ENCODE measurements around the gene PFDN1. TPM values are rescaled to one million over a fixed set of nuclear protein-coding genes. Genes with fewer than 3 reads are reported as not detected.

The PFDN1 gene
- total RNA-seq, 2 donors from 2014 or later: 56.3 to 57.9 TPM

- ATAC-seq (replicated peaks in 1 of 2) (no peak), DNase-seq (no peak)
- H3K9me3 Mint-ChIP-seq: no peaks in the 10 kb centered on the region
- no peak overlapping the region for H3K4me3 Mint-ChIP-seq
- H3K4me1 Mint-ChIP-seq (ENCODE audit: low read depth): peaks cover 10% of the 10 kb centered on the region
- no peaks in the 10 kb centered on the region for H3K36me3 Mint-ChIP-seq (ENCODE audit: insufficient read depth in 2 of 2)
- no peak overlapping the region for H3K27ac Mint-ChIP-seq
- no peaks in the 10 kb centered on the region for H3K27me3 Mint-ChIP-seq (ENCODE audit: low read depth)
Observed at GRCh38 chr5:140324041-140324600, 21.2 kb upstream of the PFDN1 start.

- Mint-ChIP-seq H3K27me3 (ENCODE audit: low read depth) (no peaks in the 10 kb centered on the region), H3K9me3 (no peaks in the 10 kb centered on the region), H3K4me1 (ENCODE audit: low read depth) (peaks cover 10% of the 10 kb centered on the region), H3K4me3 (no peak overlapping the region), H3K36me3 (ENCODE audit: insufficient read depth in 2 of 2) (no peaks in the 10 kb centered on the region), H3K27ac (no peak overlapping the region)
- ATAC-seq (replicated peaks in 1 of 2) (no peak), DNase-seq (no peak)
Observed at GRCh38 chr5:140322751-140323731, 20.1 kb upstream of the PFDN1 start.

- H3K36me3 Mint-ChIP-seq (ENCODE audit: insufficient read depth in 2 of 2): no peaks in the 10 kb centered on the region
- no peak overlapping the region for H3K27ac Mint-ChIP-seq
- H3K4me3 Mint-ChIP-seq: no peak overlapping the region
- peaks cover 10% of the 10 kb centered on the region for H3K4me1 Mint-ChIP-seq (ENCODE audit: low read depth)
- ATAC-seq (replicated peaks in 1 of 2) (no peak), DNase-seq (no peak)
- H3K27me3 Mint-ChIP-seq (ENCODE audit: low read depth): no peaks in the 10 kb centered on the region
- H3K9me3 Mint-ChIP-seq: no peaks in the 10 kb centered on the region
Observed at GRCh38 chr5:140321796-140322195, 18.9 kb upstream of the PFDN1 start.

DNA sequence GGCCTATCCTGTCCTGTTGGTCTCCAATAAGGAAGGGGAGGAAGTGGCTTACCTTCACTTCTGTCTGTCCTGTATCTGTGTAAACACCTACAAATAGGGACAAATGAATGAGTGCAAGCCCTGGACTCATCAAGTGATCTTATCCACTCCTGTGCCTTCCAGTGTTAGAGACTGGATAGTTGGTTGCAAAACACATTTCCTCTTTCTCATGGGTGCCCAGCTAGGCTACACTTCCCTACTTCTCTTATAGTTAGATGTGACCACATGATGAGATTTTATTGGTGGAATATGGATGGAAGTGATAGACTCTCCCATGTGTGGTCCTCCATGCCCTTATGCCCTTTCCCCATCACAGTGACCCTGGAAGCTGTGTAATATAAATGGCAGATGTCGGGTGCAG is 16.9 kb upstream of the PFDN1 start:
- Mint-ChIP-seq H3K4me3 (no peak overlapping the region), H3K4me1 (ENCODE audit: low read depth) (peaks cover 8% of the 10 kb centered on the region), H3K9me3 (no peaks in the 10 kb centered on the region), H3K27me3 (ENCODE audit: low read depth) (no peaks in the 10 kb centered on the region), H3K36me3 (ENCODE audit: insufficient read depth in 2 of 2) (no peaks in the 10 kb centered on the region), H3K27ac (no peak overlapping the region)
- ATAC-seq (replicated peaks in 1 of 2) (no peak), DNase-seq (no peak)

DNA sequence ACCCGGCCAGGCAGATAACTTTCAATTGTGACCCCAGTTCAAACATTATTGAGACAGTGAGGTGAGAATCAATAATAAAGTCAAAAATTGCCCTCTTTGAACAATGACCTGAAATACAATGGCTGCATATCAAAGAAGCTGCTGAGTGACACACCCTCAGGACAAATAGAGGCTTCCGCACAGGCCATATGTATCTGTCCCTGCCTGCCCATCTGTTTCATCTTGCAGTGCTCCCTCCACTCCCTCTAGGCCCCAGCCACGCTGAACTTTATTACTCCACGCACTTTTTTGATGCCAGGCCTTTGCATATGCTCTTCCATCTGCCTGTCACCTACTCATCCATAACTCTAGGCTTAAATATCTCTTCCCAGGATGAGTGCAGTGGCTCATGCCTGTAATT is 15.9 kb upstream of the PFDN1 start:
- no peak overlapping the region for H3K27ac Mint-ChIP-seq
- DNase-seq (no peak), ATAC-seq (replicated peaks in 1 of 2) (no peak)
- H3K9me3 Mint-ChIP-seq: no peaks in the 10 kb centered on the region
- H3K36me3 Mint-ChIP-seq (ENCODE audit: insufficient read depth in 2 of 2): no peaks in the 10 kb centered on the region
- no peak overlapping the region for H3K4me3 Mint-ChIP-seq
- H3K27me3 Mint-ChIP-seq (ENCODE audit: low read depth): no peaks in the 10 kb centered on the region
- no peaks in the 10 kb centered on the region for H3K4me1 Mint-ChIP-seq (ENCODE audit: low read depth)

DNA sequence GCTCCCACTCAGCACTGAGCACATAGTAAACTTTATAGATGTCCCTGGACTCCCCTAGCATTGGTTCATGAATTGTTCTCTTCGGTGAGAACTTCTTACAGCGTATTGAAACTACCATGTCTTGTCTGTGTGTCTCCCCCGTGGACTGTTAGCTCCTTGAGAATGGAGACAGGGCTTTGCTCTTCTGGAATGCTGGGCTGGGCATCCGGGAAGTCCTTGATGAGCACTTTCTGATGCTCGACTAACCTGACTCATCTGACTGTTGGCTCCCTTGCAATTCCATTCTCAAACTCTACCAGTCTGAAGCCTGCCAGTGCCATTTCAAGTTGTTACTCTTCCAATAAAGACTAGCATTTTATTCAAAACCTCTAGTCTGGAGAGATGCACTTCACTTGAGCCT is 15.0 kb upstream of the PFDN1 start:
- no peak for DNase-seq
- Mint-ChIP-seq H3K27ac (no peak overlapping the region), H3K4me3 (no peak overlapping the region), H3K27me3 (ENCODE audit: low read depth) (no peaks in the 10 kb centered on the region), H3K4me1 (ENCODE audit: low read depth) (no peaks in the 10 kb centered on the region), H3K36me3 (ENCODE audit: insufficient read depth in 2 of 2) (no peaks in the 10 kb centered on the region), H3K9me3 (no peaks in the 10 kb centered on the region)
- no peak for ATAC-seq (replicated peaks in 1 of 2)

- no peak overlapping the region for H3K4me3 Mint-ChIP-seq
- ATAC-seq (replicated peaks in 1 of 2): no peak
- H3K4me1 Mint-ChIP-seq (ENCODE audit: low read depth): no peaks in the 10 kb centered on the region
- DNase-seq: no peak
- H3K36me3 Mint-ChIP-seq (ENCODE audit: insufficient read depth in 2 of 2): no peaks in the 10 kb centered on the region
- H3K9me3 Mint-ChIP-seq: no peaks in the 10 kb centered on the region
- H3K27ac Mint-ChIP-seq: no peak overlapping the region
- no peaks in the 10 kb centered on the region for H3K27me3 Mint-ChIP-seq (ENCODE audit: low read depth)
Observed at GRCh38 chr5:140312791-140313189, 9.9 kb upstream of the PFDN1 start.

DNA sequence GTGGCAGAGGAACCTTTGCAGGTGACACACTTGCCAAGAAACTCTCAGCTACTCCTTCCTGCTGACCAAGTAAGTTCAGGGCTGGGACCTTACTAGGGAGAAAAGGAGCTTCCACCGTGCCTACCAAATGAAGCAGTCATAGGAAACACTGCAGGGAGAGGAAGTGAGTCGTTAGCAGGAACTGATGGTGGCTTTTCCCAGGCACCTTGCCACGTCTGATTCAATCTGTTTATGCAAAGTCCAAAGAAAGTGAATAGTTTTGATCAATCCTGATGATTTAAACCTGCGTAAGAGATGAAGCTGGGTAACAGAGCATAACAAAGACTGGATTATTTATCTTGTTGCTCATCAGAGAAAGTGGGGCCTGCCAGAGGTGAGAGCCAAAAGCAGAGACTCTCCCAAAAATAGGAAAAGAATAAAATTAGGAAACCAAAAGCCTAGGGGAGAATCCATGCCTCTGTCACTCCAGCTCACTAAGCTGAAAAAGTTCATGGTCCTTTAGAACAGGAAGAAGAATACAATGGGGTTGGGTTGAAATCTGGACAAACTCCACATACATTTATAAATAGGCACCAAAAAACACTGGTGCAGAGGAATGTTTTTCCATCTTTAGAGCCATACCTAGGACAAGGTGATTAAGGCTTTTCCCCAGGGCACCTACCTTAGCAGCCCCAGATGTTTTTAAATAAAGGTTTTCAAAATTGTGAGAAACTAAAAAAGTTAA is 9.3 kb upstream of the PFDN1 start:
- Mint-ChIP-seq H3K9me3 (no peaks in the 10 kb centered on the region), H3K4me3 (no peak overlapping the region), H3K27me3 (ENCODE audit: low read depth) (no peaks in the 10 kb centered on the region)

GRCh38 chr5:140311011-140311467 is 8.1 kb upstream of the PFDN1 start:
- Mint-ChIP-seq H3K36me3 (ENCODE audit: insufficient read depth in 2 of 2) (no peaks in the 10 kb centered on the region), H3K27ac (no peak overlapping the region), H3K4me1 (ENCODE audit: low read depth) (no peaks in the 10 kb centered on the region), H3K9me3 (no peaks in the 10 kb centered on the region), H3K27me3 (ENCODE audit: low read depth) (no peaks in the 10 kb centered on the region), H3K4me3 (no peak overlapping the region)
- DNase-seq: no peak
- ATAC-seq (replicated peaks in 1 of 2): no peak

More for the DNA sequence above, 9.3 kb upstream of the PFDN1 start:
- no peaks in the 10 kb centered on the region for H3K4me1 Mint-ChIP-seq (ENCODE audit: low read depth)
- no peak overlapping the region for H3K27ac Mint-ChIP-seq
- ATAC-seq (replicated peaks in 1 of 2): no peak
- no peak for DNase-seq
- no peaks in the 10 kb centered on the region for H3K36me3 Mint-ChIP-seq (ENCODE audit: insufficient read depth in 2 of 2)

DNA sequence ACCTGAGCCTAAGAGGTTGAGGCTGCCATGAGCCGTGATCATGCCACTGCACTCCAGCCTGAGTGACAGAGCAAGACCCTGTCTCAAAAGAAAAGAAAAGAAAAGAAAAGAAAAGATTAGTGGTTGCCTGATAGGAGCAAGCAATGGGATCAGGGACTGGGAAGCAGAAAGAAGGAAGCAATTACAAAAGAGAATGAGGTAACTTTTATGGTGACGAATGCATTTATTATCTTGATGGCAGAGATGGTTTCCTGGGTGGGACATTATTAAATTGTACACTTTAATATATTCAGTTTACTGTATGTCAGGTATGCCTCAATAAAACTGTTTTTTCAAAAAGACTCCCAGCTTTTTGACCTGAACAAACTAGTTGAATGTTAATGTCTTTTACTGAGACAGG is 7.5 kb upstream of the PFDN1 start:
- H3K36me3 Mint-ChIP-seq (ENCODE audit: insufficient read depth in 2 of 2): no peaks in the 10 kb centered on the region
- no peak overlapping the region for H3K4me3 Mint-ChIP-seq
- no peaks in the 10 kb centered on the region for H3K9me3 Mint-ChIP-seq
- ATAC-seq (replicated peaks in 1 of 2) (no peak), DNase-seq (no peak)
- H3K4me1 Mint-ChIP-seq (ENCODE audit: low read depth): no peaks in the 10 kb centered on the region
- no peaks in the 10 kb centered on the region for H3K27me3 Mint-ChIP-seq (ENCODE audit: low read depth)
- no peak overlapping the region for H3K27ac Mint-ChIP-seq

DNA sequence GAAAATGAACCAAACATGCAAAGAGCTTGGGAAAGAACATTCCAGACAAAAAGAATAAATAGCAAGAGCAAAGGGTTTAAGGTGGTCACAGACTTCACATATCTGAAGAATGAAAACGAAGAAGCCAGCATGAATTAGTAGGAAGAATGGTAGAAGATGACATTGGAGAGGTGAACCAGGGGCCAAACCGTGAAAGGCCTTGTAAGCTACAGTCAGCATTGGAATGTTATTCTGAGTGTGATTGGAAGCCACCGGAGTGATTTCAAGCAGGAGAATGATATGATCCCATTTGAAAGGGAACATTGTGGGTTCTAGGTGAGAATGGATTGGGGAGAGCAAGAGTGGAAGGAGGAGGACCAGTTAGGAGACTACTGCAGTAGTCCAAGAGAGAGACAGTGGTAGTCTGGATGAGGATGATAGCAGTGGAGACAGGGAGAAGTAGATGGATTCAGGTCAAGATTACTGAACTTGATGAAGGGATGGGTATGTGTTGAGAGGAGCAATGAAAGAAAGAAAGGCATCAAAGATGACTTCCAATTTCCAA is 6.9 kb upstream of the PFDN1 start:
- no peak overlapping the region for H3K27ac Mint-ChIP-seq
- no peaks in the 10 kb centered on the region for H3K4me1 Mint-ChIP-seq (ENCODE audit: low read depth)
- ATAC-seq (replicated peaks in 1 of 2): no peak
- no peaks in the 10 kb centered on the region for H3K9me3 Mint-ChIP-seq
- H3K36me3 Mint-ChIP-seq (ENCODE audit: insufficient read depth in 2 of 2): no peaks in the 10 kb centered on the region
- DNase-seq: no peak
- no peak overlapping the region for H3K4me3 Mint-ChIP-seq
- no peaks in the 10 kb centered on the region for H3K27me3 Mint-ChIP-seq (ENCODE audit: low read depth)

DNA sequence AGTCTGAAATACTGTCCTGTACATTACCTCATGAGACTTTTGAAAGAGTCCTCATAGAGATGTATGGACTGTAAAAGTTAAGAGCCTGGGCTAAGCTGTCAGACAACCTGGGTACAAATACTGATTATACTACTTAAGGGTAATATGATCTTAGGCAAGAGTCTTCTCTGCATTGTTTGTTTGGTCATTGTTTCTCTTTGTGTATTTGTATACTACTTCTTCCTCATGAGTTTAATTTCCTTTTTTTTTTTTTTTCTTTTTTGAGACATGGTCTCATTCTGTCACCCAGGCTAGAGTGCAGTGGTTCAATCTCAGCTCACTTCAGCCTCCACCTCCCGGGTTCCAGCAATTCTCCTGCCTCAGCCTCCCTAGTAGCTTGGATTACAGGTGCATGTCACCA is 2.6 kb upstream of the PFDN1 start:
- H3K27me3 Mint-ChIP-seq (ENCODE audit: low read depth): no peaks in the 10 kb centered on the region
- no peak for DNase-seq
- no peaks in the 10 kb centered on the region for H3K9me3 Mint-ChIP-seq
- ATAC-seq (replicated peaks in 1 of 2): no peak
- H3K36me3 Mint-ChIP-seq (ENCODE audit: insufficient read depth in 2 of 2): no peaks in the 10 kb centered on the region
- no peak overlapping the region for H3K4me3 Mint-ChIP-seq
- peaks cover 26% of the 10 kb centered on the region for H3K4me1 Mint-ChIP-seq (ENCODE audit: low read depth)
- H3K27ac Mint-ChIP-seq: no peak overlapping the region

- peak overlapping the region; percentile 36 to 70 for H3K4me3 Mint-ChIP-seq
- H3K4me1 Mint-ChIP-seq (ENCODE audit: low read depth): peaks cover 34% of the 10 kb centered on the region
- peak in 1 of 2 donors; percentile 11 for DNase-seq
- H3K27ac Mint-ChIP-seq: no peak overlapping the region
- no peaks in the 10 kb centered on the region for H3K9me3 Mint-ChIP-seq
- no peak for ATAC-seq (replicated peaks in 1 of 2)
- peaks cover 2 to 6% of the 10 kb centered on the region in 2 donors for H3K36me3 Mint-ChIP-seq (ENCODE audit: insufficient read depth in 2 of 2)
- no peaks in the 10 kb centered on the region for H3K27me3 Mint-ChIP-seq (ENCODE audit: low read depth)
Observed at GRCh38 chr5:140303966-140304365, 1.1 kb upstream of the PFDN1 start.
